GM18526 (cell line): ENCODE results near the gene LEKR1.

Experiments used
- POLR2A ChIP-seq: IDR thresholded peaks from 3 replicates; pipeline ENCODE4 v1.6.1; 2011; ENCODE audit not compliant: insufficient read length; ENCODE audit errors: extremely low read depth

Gene LEKR1

GRCh38 chr3:157071744-157072525 lies 245.8 kb downstream of the LEKR1 start:
- TF ChIP-seq POLR2A, result no peak

- TF ChIP-seq POLR2A, result no peak
Observed at GRCh38 chr3:157073810-157074209, 247.7 kb downstream of the LEKR1 start.

GRCh38 chr3:157074490-157074889 lies 248.3 kb downstream of the LEKR1 start:
- TF ChIP-seq POLR2A, result no peak

- no peak for TF ChIP-seq POLR2A
Observed at GRCh38 chr3:157074981-157075380, 248.8 kb downstream of the LEKR1 start.

GRCh38 chr3:157075693-157076420 lies 249.7 kb downstream of the LEKR1 start:
- TF ChIP-seq POLR2A, result no peak

- no peak for TF ChIP-seq POLR2A
Observed at GRCh38 chr3:157077565-157077991, 251.4 kb downstream of the LEKR1 start.

- TF ChIP-seq POLR2A, result no peak
Observed at GRCh38 chr3:157078131-157078810, 252.1 kb downstream of the LEKR1 start.

- no peak for TF ChIP-seq POLR2A
Observed at GRCh38 chr3:157078811-157079185, 252.6 kb downstream of the LEKR1 start.

GRCh38 chr3:157079676-157080369 lies 253.7 kb downstream of the LEKR1 start:
- TF ChIP-seq POLR2A, result no peak

- TF ChIP-seq POLR2A, result no peak
Observed at GRCh38 chr3:157081626-157082210, 255.6 kb downstream of the LEKR1 start.

GRCh38 chr3:157082305-157082982 lies 256.3 kb downstream of the LEKR1 start:
- TF ChIP-seq POLR2A, result no peak

GRCh38 chr3:157083824-157084223 lies 257.7 kb downstream of the LEKR1 start:
- no peak for TF ChIP-seq POLR2A

GRCh38 chr3:157086060-157086750 lies 260.1 kb downstream of the LEKR1 start:
- TF ChIP-seq POLR2A, result no peak

GRCh38 chr3:157086775-157087174 lies 260.6 kb downstream of the LEKR1 start:
- TF ChIP-seq POLR2A, result no peak

- TF ChIP-seq POLR2A, result no peak
Observed at GRCh38 chr3:157087373-157087772, 261.2 kb downstream of the LEKR1 start.
